AG04450 (cell line): ENCODE data around the gene AOAH. TPM values are rescaled to one million over a fixed set of nuclear protein-coding genes. Genes with fewer than 3 reads are reported as not detected.

Experiments used
- CTCF ChIA-PET: fragments of 300-600, 350-600 bp; formaldehyde crosslinking; extraction: SDS; loops from one replicate; lab custom pipeline; 2022; ENCODE audit warnings: antibody characterized with exemption, inconsistent platforms; lab: Charles Lee
- POLR2A ChIA-PET: fragments of 350-600 bp; formaldehyde crosslinking; extraction: SDS; loops from one replicate; lab custom pipeline; 2021; ENCODE audit warnings: antibody characterized with exemption, inconsistent platforms; lab: Yijun Ruan, JAX
- DNase-seq: peaks from one replicate; pipeline ENCODE4 v3.0.0-alpha.2; 2011; ENCODE audit warnings: low read depth, low spot score
- H3K27ac ChIP-seq: one replicate; pipeline ENCODE4 v1.5.1; 2012; ENCODE audit warnings: low read depth, low read length, control low read depth
- H3K27me3 ChIP-seq: one replicate; pipeline ENCODE4 v1.6.0; 2012; ENCODE audit warnings: low read length; ENCODE audit not compliant: control insufficient read depth, insufficient read depth
- H3K4me3 ChIP-seq: 2 replicates; pipeline ENCODE4 v1.5.1; 2011; ENCODE audit warnings: mild to moderate bottlenecking, low read depth, low read length, control low read depth
- H3K9me3 ChIP-seq: 2 replicates; pipeline ENCODE4 v1.5.1; 2012; ENCODE audit warnings: low read length; ENCODE audit not compliant: control insufficient read depth, insufficient read depth
- polyA plus RNA-seq: library from polyadenylated mRNA; depleted of rRNA; stranded (reverse); fragments of >200 nt; gene quantifications from 2 replicates; pipeline ENCODE4 v1.2.3, GENCODE V29; 2011
- TF ChIP-seq, protein P1 (sequence below): IDR thresholded peaks from 2 replicates; pipeline ENCODE4 v1.5.1; 2011; ENCODE audit warnings: low read depth, low read length, control low read depth, inconsistent platforms

Gene AOAH
- polyA plus RNA-seq, 1 experiment = not detected

- TF ChIP-seq, protein P1, sequence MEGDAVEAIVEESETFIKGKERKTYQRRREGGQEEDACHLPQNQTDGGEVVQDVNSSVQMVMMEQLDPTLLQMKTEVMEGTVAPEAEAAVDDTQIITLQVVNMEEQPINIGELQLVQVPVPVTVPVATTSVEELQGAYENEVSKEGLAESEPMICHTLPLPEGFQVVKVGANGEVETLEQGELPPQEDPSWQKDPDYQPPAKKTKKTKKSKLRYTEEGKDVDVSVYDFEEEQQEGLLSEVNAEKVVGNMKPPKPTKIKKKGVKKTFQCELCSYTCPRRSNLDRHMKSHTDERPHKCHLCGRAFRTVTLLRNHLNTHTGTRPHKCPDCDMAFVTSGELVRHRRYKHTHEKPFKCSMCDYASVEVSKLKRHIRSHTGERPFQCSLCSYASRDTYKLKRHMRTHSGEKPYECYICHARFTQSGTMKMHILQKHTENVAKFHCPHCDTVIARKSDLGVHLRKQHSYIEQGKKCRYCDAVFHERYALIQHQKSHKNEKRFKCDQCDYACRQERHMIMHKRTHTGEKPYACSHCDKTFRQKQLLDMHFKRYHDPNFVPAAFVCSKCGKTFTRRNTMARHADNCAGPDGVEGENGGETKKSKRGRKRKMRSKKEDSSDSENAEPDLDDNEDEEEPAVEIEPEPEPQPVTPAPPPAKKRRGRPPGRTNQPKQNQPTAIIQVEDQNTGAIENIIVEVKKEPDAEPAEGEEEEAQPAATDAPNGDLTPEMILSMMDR = no peak
- ChIA-PET POLR2A (no interaction called here), CTCF (interaction anchor here (1.0 to 1.6 kb wide), 3 partner anchors 26 to 553 kb away, joined by 3 to 4 read pairs (median 4); no protein-coding TSS in a partner anchor)
- Histone ChIP-seq H3K9me3 (no peaks in the 10 kb centered on the region), H3K4me3 (no peak overlapping the region), H3K27me3 (no peaks in the 10 kb centered on the region), H3K27ac (no peak overlapping the region)
- no peak for DNase-seq
These were observed 75.9 kb downstream of the AOAH start for GRCh38 chr7:36648441-36648840.

GRCh38 chr7:36644625-36645422 is 79.5 kb downstream of the AOAH start:
- peaks cover 8% of the 10 kb centered on the region for H3K27me3 ChIP-seq
- DNase-seq = no peak
- POLR2A ChIA-PET = no interaction called here
- TF ChIP-seq, protein P1 = no peak
- H3K27ac ChIP-seq = no peak overlapping the region
- H3K4me3 ChIP-seq = no peak overlapping the region
- no peaks in the 10 kb centered on the region for H3K9me3 ChIP-seq
- CTCF ChIA-PET = interaction anchor here (1.1 kb wide), 1 partner anchor 10 kb away, joined by 3 read pairs; no protein-coding TSS in a partner anchor

DNA sequence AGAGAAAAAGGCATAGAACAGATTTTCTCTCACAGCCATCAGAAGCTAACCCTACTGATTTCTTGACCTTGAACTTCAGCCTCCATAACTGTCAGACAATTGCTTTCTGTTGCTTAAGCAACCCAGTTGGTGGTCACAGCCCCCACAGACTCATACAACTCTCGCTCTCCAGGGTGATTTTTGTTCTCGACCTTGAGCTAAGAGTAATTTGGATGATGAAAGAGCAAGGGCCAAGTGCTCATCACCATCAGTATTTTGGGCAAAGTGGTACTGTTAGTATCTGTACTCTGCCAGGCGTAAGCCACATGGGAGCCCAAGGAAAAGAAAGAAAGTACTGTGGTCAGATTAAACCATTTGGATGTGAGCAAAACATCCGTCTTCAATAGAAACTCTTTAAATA is 81.9 kb downstream of the AOAH start:
- H3K27ac ChIP-seq = no peak overlapping the region
- TF ChIP-seq, protein P1 = no peak
- DNase-seq = no peak
- ChIA-PET POLR2A (no interaction called here), CTCF (interaction anchor here (1.4 kb wide), 1 partner anchor 13 kb away, joined by 3 read pairs; no protein-coding TSS in a partner anchor)
- peaks cover 14% of the 10 kb centered on the region for H3K27me3 ChIP-seq
- H3K9me3 ChIP-seq = no peaks in the 10 kb centered on the region
- no peak overlapping the region for H3K4me3 ChIP-seq

DNA sequence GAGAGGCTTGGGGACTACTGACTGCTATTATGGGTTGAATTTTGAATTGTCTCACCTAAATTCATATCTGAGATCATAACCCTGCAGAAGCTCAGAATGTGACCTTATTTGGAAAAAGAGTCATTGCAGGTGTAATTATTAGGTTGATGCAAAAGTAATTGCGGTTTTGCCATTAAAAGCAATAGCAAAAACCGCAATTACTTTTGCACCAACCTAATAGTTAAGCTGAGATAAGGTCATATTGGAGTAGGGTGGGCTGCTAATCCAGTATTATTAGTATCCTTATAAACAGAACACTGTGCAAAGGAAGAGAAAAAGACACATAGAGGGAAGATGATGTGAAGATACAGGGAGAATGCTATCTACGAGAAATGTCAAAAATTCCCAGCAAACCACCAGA is 82.3 kb downstream of the AOAH start:
- H3K27me3 ChIP-seq = peaks cover 17% of the 10 kb centered on the region
- TF ChIP-seq, protein P1 = no peak
- no peaks in the 10 kb centered on the region for H3K9me3 ChIP-seq
- H3K27ac ChIP-seq = no peak overlapping the region
- no peak for DNase-seq
- no peak overlapping the region for H3K4me3 ChIP-seq
- POLR2A ChIA-PET = no interaction called here
- CTCF ChIA-PET = interaction anchor here (0.7 to 1.4 kb wide), 2 partner anchors 14 to 155 kb away, joined by 3 to 4 read pairs; no protein-coding TSS in a partner anchor

- ChIA-PET POLR2A (no interaction called here), CTCF (no interaction called here)
- TF ChIP-seq, protein P1 = no peak
- H3K27ac ChIP-seq = no peak overlapping the region
- no peaks in the 10 kb centered on the region for H3K9me3 ChIP-seq
- peaks cover 17% of the 10 kb centered on the region for H3K27me3 ChIP-seq
- no peak for DNase-seq
- H3K4me3 ChIP-seq = no peak overlapping the region
These were observed 83.6 kb downstream of the AOAH start for GRCh38 chr7:36640682-36641081.
